Effector CD4-positive, alpha-beta T cell (primary cell): Measurements from ENCODE around the gene ACTR5.

Source experiments
- DNase-seq: peaks from one replicate; pipeline ENCODE4 v3.0.0-alpha.2; 2020

ACTR5 gene

DNA sequence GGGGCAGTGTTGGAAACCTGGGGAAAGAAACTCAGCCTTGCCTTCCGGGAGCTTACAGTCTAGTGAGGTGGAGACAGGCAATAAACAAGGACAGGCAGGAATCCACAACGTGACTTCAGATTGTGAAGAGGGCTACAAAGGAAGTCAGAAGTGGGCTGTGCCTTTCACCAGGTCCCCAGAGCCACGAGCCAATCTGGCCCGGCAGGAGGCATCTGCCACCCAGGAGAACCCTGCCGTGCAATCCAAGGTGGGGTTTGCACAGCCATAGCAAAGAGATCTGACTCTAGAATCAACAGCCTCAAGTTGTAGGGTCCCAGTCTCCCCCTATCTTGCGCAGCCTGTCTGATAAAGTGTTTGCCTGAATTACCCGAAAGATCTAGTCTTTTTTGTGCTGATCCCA is 18.5 kb upstream of the ACTR5 start:
- DNase-seq: no peak

DNA sequence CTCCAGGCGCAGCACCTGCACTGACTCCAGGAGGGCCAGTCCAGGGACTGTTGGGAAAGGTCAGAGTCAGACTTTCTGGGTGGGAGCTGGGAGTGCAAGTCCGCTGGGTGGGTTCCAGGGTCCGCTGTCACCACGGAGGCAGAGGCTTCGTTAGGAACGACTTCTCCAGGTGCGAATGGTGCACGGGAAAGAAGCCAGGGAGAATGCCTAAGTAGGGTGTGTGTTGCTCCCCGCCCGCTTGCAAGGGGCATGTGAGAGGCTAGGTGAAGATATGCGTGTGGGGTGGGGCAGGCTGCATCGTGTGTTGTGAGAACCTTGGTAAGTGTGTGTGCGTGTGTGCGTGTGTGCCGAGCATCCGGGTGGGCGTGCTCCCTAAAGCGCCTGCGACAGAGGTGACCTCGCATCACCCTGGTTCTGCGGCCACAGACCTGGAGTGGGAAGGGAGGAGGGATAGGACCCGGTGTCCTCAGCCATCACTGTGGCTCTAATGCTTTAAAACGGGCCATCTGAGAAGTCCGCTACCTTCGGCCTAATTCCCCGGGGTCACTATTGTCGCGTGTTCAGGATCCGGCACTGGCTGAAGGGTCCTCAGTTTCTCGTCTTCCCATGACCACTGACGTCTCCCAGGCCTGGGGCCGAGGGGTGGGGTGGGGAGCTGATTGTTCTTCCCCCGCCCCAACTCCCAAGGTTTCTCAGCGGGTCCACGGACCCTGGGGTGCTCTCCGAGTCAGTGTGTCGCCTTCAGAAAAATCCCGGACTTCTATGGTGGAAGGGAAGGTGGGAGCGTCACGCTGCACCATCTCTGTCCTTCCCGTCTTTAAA is 17.9 kb upstream of the ACTR5 start:
- no peak for DNase-seq

DNA sequence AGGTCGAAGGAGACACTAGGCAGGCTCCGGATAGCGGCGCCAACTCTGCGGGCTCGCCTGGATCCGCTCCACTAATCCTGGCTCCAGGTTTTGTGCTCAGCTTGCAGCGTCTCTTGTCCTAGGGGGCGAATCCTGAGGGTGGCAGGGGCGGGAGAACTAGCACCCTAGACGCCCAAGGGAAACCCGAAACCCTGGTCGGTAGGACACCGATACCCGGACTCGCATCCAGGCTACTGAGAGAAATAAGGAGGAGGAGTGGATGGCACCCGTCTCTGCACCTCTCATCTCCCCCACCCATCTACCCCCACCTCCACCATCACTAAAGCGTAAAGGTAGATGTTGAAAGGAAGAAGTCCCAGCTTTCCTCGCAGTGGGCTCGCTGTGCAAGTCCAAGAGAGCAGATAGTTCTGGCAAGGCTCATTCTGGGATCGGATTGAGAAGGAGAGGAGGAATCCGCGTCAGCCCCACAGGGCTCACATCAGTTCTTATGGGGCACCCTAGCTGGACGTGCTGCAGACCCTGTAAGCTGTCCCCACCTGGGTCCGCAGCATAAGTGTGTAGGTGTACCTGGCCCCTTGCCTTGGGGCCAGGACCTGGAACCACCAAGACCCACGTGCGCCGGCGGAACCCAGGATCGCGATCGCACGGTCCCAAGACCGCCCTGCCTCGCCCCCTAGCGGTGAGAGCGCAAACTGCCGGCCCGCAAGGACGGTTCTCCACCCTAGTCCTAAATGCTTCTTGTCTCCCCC is 17.1 kb upstream of the ACTR5 start:
- DNase-seq: peak; percentile 68

DNA sequence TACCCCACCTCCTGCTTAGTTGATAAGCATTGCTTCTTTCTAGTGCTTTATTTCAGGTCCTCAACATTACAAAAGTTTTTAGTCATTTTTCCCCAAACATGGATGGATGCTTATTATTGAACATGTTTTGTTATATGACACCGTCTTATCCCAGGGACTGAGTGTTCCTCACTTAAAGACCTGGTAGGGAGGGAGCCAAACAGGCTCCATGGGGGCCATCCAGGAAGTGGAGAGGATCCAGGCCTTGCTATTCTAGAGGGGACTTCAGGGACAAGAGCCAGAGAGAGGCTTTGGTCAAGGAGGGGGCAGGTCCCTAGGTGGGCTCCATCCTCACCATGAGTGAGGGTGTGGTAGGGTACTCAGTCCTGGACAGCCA is 16.5 kb upstream of the ACTR5 start:
- DNase-seq: no peak

DNA sequence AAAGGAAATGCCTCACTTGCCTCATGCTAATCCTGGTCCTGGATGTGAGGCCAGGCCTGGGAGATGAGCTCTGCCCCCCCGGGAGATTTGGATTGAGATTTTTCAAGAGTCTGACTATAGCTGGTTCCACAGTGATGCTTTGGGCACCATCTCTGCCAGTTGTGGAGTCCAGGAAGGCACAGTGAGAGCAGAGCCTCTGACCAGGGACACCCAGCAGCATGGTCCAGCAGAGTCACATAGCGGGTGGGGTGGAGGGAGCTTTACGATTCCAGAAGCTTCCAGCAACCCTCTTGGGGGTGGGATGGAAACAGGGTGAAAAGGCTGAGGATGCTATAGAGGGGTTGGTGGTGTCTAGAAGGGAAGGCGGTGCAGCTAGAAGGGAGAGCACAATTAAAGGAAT is 15.3 kb upstream of the ACTR5 start:
- DNase-seq: no peak

DNA sequence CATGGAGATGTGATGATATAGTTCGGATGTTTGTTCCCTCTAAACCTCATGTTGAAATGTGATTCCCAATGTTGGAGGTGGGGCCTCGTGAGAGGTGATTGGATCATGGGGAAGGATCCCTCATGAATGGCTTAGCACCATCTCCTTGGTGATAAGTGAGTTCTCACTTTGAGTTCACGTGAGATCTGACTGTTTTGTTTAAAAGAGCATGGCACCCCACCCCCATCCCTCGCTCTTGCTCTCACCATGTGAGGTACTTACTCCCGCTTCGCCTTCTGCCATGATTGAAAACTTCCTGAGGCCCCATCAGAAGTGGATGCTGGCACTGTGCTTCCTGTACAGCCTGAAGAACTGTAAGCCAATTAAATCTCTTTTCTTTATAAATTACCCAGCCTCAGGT is 13.1 kb upstream of the ACTR5 start:
- DNase-seq: no peak

DNA sequence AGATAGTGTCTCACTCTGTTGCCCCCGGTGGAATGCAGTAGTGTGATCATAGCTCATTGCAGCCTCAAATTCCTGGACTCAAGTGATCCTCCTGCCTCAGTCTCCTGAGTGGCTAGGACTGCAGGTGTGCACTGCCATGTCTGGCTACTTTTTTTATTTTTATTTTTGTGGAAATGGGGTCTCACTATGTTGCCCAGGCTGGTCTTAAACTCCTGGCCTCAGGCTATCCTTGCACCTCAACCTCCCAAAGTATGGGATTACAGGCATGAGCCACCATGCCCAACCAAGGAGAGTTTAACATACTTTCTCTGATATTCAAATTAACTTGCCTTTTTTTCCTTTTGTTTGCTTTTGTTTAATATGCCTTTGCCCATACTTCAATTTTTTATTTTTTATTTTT is 10.4 kb upstream of the ACTR5 start:
- DNase-seq: no peak

DNA sequence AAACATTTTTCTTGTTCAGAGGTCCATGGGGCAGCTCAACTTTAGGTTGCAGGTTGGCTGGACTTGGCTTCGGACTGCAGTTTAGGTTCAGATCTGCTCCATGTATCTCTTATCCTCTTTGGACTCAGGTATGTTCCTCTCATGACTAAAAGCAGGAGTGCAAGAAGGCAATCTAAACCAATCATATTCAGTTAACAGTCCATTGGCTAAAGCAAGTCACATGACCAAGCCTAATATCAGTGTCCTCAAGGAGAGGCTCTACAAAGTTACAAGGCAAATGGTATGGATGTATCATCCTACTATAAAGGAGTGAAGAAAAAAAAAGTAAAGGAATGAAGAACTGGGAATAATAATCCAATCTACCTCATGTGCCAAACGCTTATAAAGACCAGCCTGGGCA is 2.5 kb upstream of the ACTR5 start:
- DNase-seq: no peak

DNA sequence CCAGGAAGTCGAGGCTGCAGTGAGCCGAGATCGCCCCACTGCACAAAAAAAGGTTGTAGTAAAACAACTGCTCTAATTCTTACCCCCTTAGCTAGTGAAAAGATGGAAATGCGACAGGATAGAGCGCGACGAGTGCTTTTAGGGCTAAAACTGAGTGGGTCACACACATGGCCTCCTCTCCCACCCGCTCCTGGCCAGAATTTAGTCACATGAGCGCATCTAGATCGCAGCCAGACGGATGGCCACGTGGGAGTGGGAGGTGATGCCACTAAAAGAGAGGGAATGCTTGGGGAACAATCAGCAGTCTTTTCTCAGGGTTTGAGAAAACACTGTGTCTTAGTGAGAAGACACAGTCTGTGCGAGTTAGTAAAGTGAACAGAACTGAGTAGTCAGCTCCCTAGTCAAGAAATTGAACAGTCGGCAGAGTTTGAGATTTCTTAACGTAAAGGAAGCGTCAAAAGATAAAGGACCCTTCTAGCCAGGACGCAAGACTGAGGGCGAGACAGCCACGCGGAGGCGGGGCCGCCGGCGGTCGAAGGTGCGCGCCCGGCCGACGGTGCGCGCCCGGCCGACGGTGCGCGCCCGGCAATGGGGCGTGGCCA is 664 bp upstream of the ACTR5 start:
- DNase-seq: no peak

DNA sequence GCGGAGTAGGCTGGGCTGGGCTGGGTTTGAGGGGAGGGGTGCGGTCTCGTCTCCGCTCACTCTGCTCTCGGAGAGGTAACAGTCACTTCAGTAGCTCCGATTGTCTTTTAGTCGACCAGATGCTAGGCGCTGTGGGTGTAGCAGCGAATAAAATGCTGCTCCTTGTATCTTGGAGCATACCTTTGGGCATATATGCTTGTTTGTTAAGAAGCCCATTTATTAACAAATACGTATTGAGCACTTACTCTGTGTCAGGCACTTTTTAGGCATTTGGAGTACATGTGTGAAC is 545 bp downstream of the ACTR5 start:
- peak; percentile 37 for DNase-seq

DNA sequence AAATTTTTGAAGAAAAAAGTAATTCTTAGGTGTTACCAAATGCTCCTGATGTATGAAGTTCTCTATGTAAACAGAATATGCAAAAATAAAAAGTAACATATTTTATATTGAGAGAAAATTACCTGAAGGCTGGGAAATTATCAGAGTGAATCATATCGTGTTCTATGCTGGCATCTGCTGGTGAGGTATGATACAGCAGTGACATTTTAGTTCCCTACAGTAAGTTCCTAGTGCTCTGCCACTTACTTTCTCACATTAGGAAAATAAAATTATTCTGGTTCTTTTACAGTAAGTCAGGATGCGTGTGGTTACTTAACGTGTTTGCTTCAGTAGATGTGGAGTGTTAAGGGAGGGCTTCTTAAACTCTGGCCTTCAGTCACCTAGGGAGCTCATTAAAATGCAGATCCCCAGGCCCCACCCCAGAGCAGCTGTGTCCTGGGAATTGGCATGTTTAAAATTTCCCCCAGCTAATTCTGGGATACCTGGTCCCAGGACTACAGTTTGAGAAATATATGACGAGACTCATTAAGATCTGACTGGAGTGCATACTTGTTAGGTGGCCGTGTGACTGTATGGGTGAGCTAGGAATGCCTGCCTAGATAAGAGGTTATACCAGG is 3.2 kb downstream of the ACTR5 start:
- DNase-seq: no peak

DNA sequence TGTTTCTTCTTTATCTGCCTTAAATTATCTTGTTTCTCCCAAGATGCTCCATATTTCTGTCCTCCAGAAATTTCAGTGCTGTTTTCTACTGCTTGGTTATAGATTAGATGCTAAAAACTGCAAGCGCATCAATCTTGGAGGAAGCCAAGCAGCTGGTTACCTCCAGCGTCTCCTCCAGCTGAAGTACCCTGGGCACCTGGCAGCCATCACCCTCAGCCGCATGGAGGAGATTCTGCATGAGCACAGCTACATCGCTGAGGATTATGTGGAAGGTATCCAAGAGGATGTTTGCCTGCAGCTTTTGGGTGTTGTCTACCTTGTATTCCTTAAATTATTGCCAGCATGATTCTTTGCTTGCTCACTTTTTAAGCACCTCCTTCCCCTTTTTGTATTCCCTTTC is 3.8 kb downstream of the ACTR5 start:
- no peak for DNase-seq

DNA sequence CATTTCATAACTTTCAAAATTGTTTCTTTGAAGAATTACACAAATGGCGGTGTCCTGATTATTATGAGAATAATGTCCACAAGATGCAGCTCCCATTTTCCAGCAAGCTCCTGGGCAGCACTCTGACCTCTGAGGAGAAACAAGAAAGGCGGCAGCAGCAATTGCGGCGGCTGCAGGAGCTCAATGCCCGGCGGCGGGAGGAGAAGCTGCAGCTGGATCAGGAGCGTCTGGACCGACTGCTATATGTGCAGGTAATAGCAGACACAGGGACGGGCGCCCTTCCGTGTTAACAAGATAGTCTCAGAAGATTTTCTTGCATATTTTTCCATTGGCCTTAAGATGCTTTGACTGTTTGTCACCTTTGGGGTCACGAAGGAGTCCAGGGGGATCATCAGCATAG is 6.7 kb downstream of the ACTR5 start:
- no peak for DNase-seq

DNA sequence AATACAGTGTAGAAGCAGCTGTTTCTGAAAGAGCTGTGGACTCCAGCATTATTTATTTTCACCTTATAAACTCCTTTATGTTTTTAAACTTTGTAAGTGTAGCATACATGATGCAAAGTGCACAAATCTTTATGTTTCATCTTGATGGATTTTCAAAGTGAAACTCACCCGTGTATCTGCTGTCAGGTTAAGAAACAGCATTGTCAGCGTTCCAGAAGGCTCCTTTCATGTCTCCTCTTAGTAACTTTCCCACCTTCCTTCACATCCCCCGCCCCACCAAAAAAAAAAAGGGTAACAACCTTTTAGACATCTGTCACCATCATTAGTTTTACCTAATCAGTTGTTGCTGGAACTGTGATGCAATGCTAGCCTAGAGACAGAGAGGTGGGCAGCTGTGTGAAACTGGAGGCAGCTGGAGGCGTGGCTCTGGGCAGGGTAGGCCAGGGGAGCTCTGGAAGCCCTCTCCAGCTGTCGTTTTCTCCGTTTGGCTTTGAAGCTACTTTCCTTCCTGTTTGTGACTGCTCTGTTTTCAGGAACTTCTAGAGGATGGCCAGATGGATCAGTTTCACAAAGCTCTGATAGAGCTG is 7.2 kb downstream of the ACTR5 start:
- DNase-seq: no peak

DNA sequence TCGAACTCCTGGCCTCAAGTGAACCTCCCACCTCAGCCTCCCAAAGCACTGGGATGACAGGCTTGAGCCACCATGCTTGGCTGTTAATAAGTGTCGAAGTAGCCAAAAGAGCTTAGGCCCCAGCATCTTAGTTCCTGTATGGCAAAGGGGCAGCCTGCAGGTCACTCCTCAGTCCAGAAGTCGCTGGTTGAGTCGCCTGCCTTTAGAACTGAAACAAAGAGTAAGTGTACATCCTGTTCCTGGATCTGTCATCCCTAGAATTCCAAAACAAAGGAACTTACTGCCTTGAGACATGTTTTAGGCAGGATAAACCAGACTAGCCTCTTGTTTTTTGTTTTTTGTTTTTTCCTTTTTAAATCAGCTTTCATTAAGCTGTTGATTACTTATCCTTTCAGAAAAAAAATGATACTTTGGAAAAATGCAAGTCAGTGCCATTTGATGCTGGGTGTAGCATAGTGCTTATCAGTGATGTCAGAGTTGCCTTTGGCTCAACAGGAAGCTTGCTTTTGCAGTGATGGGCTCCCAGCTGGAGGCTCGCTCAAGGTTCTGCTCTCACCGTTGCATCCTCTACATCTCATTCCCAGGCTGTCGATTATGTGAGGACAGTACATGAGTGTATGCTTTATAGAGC is 9.0 kb downstream of the ACTR5 start:
- DNase-seq: no peak

DNA sequence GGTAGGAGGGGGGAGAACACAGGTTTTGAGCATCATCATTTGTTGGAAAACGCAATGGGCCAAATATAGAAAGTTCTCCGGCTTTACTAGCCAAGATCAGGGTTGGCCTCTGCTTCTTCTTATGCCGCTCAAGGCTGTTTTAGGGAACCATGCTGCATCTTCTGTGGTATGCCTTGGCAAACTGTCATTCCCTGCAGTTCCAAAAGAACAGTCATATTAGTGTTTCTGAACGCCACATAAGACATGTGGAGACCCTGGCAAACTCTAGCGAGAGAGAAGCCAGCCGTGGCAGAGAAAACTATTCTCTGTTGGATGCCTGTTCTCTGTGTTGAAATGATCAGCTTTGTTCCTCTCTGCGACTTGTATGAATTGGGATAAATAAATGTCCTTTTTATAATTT is 10.8 kb downstream of the ACTR5 start:
- DNase-seq: no peak

DNA sequence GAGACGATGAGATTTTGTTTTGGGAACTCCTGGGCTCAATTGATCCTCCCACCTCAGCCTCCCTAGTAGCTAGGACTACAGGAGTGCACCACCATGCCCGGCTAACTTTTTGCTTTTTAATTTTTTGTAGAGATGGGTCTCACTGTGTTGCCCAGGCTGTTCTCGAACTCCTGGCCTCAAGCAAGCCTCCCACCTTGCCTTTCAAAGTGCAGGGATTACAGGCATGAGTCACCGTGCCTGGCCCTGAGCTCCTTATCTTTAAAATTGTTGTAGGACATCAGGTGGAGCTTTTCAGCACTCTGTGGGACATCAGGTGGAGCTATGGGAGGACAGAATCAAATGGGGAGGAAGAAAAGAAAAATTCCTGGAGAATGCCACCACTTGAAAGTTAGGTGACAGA is 12.7 kb downstream of the ACTR5 start:
- no peak for DNase-seq

DNA sequence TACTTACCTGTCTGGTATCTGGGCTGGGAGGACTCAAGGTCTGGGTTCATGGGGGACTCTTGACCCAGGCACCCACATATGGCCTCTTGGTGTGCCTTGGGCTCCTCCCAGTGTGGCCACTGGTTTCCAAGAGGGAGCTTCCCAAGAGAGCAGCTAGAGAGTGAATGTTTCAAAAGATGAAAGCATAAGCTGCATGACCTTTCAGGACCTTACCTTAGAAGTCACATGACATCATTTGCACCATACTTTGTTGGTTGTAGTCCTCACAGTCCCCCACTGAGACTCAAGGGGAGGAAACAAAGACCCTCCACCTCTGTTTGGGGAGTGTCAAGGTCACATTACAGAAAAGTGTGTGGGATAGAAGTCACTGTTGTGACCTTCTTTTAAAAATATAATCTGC is 13.9 kb downstream of the ACTR5 start:
- no peak for DNase-seq

DNA sequence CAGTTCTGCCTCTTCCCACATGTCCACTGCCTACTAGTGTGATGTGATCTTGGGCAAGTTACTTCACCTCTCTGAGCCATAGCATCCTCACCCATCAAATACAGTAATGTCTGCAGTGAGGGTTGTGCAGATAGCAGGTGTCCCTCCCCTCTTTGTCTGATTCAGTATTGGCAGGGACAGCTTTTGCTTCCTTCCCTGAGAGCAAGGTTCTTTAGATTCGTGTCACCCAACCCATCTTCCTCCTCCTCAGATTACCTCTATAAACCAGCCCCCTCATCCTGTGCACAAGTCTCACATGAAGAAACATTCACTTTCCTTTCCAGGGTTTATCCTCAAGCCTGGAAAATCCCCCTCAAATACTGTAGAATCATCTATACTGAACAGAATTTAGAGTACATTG is 15.4 kb downstream of the ACTR5 start:
- no peak for DNase-seq

DNA sequence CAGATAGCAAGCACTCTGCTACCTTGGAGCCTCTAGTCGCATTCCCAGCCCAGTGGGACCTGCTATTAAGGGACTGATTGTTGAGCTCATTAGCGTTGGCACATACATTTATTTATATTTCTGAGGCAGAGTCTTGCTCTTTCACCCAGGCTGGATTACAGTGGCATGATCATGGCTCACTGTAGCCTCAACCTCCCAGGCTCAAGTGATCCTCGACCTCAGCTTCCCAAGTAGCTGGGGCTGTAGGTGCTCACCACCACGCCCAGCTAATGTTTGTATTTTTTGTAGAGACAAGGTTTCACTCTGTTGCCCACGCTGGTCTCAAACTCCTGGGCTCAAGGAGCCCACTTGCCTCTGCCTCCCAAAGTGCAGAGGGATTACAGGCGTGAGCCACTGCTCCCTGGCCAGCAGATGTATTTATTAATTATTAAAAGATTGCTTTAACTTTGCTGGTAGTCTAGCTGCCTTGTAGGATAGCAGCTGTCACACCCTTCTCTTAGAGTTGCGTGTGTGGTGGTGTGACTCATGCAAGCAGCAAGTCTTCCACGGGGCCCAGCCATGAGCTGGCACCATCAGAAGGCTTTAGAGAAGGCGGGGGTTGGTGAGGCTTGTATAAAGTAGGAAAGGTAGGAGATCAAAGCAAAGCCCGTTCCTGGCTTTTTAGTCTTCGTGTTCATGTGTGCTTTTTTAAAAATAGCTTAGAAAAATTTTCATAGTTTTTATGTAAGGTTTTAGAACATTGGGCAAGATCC is 16.5 kb downstream of the ACTR5 start:
- DNase-seq: no peak

DNA sequence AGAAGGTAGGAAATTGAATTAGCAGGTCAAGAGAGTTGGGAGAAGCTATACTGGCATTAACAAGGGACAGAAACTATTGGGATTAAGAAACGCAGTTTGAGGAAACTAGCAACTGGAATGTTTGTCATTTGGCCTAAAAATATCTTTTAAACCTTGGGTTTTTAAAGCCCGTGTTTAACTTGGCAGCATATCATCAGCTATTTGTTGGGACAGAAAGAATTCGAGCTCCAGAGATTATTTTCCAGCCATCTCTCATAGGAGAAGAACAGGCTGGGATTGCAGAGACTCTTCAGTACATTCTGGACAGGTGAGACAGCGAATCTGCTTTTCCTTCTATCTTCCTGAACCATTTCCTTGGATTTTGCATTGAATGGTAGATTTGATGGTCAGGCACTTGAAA is 17.8 kb downstream of the ACTR5 start:
- no peak for DNase-seq
